HEK293T (cell line): Measurements from ENCODE around the gene SLC22A1.

ENCODE experiments used
- ARNT ChIP-seq: fragments of 450-650 bp; IDR thresholded peaks from 2 replicates; pipeline ENCODE4 v1.6.1; 2017; ENCODE audit warnings: mild to moderate bottlenecking
- BHLHE40 ChIP-seq: fragments of 450-650 bp; IDR thresholded peaks from 2 replicates; pipeline ENCODE4 v1.6.1; 2016; ENCODE audit warnings: mild to moderate bottlenecking, moderate library complexity, borderline replicate concordance
- ELF4 ChIP-seq: fragments of 450-650 bp; IDR thresholded peaks from 2 replicates; pipeline ENCODE4 v1.6.1; 2017; ENCODE audit warnings: antibody characterized with exemption
- FOXA1 ChIP-seq: fragments of 450-650 bp; IDR thresholded peaks from 2 replicates; pipeline ENCODE4 v1.6.1; 2016; ENCODE audit warnings: mild to moderate bottlenecking
- HDGF ChIP-seq: fragments of 450-650 bp; IDR thresholded peaks from 2 replicates; pipeline ENCODE4 v1.6.1; 2017; ENCODE audit warnings: antibody characterized with exemption, borderline replicate concordance
- L3MBTL2 ChIP-seq: fragments of 450-650 bp; conservative IDR thresholded peaks from 2 replicates; pipeline ENCODE4 v1.6.1; 2016; ENCODE audit warnings: mild to moderate bottlenecking
- NFRKB ChIP-seq: fragments of 450-650 bp; IDR thresholded peaks from 2 replicates; pipeline ENCODE4 v1.6.1; 2016; ENCODE audit warnings: mild to moderate bottlenecking, moderate library complexity
- SP1 ChIP-seq: fragments of 450-650 bp; IDR thresholded peaks from 2 replicates; pipeline ENCODE4 v1.6.1; 2017
- SUZ12 ChIP-seq: fragments of 450-650 bp; IDR thresholded peaks from 2 replicates; pipeline ENCODE4 v1.6.1; 2016; ENCODE audit warnings: mild to moderate bottlenecking
- TARDBP ChIP-seq: fragments of 450-650 bp; IDR thresholded peaks from 2 replicates; pipeline ENCODE4 v1.6.1; 2016

GRCh38 chr6:160133441-160134336, 12.1 kb downstream of the SLC22A1 start:
- TF ChIP-seq FOXA1 = no peak
- TF ChIP-seq HDGF = no peak
- no peak for TF ChIP-seq L3MBTL2
- no peak for TF ChIP-seq ARNT
- no peak for TF ChIP-seq BHLHE40
- no peak for TF ChIP-seq SP1
- TF ChIP-seq ELF4 = no peak
- no peak for TF ChIP-seq NFRKB
- TF ChIP-seq SUZ12 = no peak
- no peak for TF ChIP-seq TARDBP
